ENCODE measurements around the gene MAN2A2.

MAN2A2 gene

GRCh38 chr15:90909976-90910375, 6.9 kb downstream of the MAN2A2 start:
- TF ChIP-seq CTCF (IDR thresholded peaks at IDR 0.05; ENCODE audit: low read depth, low read length) = no peak
- in situ Hi-C loops (cut with HindIII; ENCODE audit: low sequenced_read_pairs) = no loop called here
- DNase-seq (ENCODE audit: low read depth, low spot score) = no peak
- no peak overlapping the region for H3K4me3 ChIP-seq (ENCODE audit: low read depth, low read length)

- no peak for TF ChIP-seq CTCF (IDR thresholded peaks at IDR 0.05; ENCODE audit: low read depth, low read length)
- in situ Hi-C loops (cut with HindIII; ENCODE audit: low sequenced_read_pairs) = no loop called here
- H3K4me3 ChIP-seq (ENCODE audit: low read depth, low read length) = no peak overlapping the region
- no peak for DNase-seq (ENCODE audit: low read depth, low spot score)
Measured at GRCh38 chr15:90910441-90911301, 7.6 kb downstream of the MAN2A2 start.

- in situ Hi-C loops (cut with HindIII; ENCODE audit: low sequenced_read_pairs) = no loop called here
- H3K4me3 ChIP-seq (ENCODE audit: low read depth, low read length) = no peak overlapping the region
- no peak for DNase-seq (ENCODE audit: low read depth, low spot score)
- TF ChIP-seq CTCF (IDR thresholded peaks at IDR 0.05; ENCODE audit: low read depth, low read length) = no peak
Measured at GRCh38 chr15:90911302-90911623, 8.2 kb downstream of the MAN2A2 start.

- in situ Hi-C loops (cut with HindIII; ENCODE audit: low sequenced_read_pairs) = no loop called here
- no peak overlapping the region for H3K4me3 ChIP-seq (ENCODE audit: low read depth, low read length)
- no peak for TF ChIP-seq CTCF (IDR thresholded peaks at IDR 0.05; ENCODE audit: low read depth, low read length)
- no peak for DNase-seq (ENCODE audit: low read depth, low spot score)
Measured at GRCh38 chr15:90911906-90912769, 9.0 kb downstream of the MAN2A2 start.

- DNase-seq (ENCODE audit: low read depth, low spot score) = no peak
- H3K4me3 ChIP-seq (ENCODE audit: low read depth, low read length) = no peak overlapping the region
- in situ Hi-C loops (cut with HindIII; ENCODE audit: low sequenced_read_pairs) = no loop called here
- TF ChIP-seq CTCF (IDR thresholded peaks at IDR 0.05; ENCODE audit: low read depth, low read length) = no peak
Measured at GRCh38 chr15:90912770-90913075, 9.6 kb downstream of the MAN2A2 start.

GRCh38 chr15:90913398-90913944, 10.4 kb downstream of the MAN2A2 start:
- in situ Hi-C loops (cut with HindIII; ENCODE audit: low sequenced_read_pairs) = no loop called here
- TF ChIP-seq CTCF (IDR thresholded peaks at IDR 0.05; ENCODE audit: low read depth, low read length) = no peak
- H3K4me3 ChIP-seq (ENCODE audit: low read depth, low read length) = no peak overlapping the region
- no peak for DNase-seq (ENCODE audit: low read depth, low spot score)
